ENCODE data around the gene FAM9C. TPM values are rescaled to one million over a fixed set of nuclear protein-coding genes. Genes with fewer than 3 reads are reported as not detected.
"Not testable (repeated sequence)": the region's sequence is repeated elsewhere in the genome, so short reads cannot be mapped to it uniquely, and the experiment has no call there.

The FAM9C gene
- total RNA-seq, 2 donors from 2014 or later, result not detected

- H3K9me3 Mint-ChIP-seq, result peaks cover 13% of the 10 kb centered on the region
Observed at GRCh38 chrX:13066391-13066790, 22.0 kb upstream of the FAM9C start.

DNA sequence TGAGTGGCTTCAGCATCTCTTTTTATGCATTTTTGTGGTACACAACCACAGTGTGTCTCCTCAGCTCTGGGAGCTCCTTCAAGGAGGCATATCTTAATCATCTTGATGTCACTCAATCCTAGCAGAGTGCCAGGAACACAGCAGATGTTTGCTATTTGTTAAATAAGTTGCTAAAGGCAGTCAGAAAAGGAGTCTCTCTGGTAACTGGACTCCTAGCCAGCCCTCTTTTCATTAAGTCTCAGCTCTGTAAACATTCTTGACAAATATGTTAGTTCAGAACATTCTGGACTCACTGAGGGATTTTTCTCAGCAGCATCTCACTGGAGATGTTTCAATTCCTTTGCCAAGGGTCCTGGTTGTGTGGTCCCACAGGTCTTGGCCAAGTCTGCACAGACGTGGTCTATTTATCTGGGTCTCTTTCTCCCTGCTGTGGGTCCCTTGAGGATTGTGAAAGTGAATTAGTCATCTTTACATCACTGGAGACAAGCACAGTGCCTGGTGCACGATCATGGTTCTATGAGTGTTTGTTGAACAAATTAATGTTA lies 20.3 kb upstream of the FAM9C start:
- peaks cover 7% of the 10 kb centered on the region for H3K36me3 Mint-ChIP-seq
- H3K4me3 Mint-ChIP-seq, result no peak overlapping the region
- H3K4me1 Mint-ChIP-seq (ENCODE audit: low read depth in 2 of 2), result peaks cover 6 to 19% of the 10 kb centered on the region in 2 donors
- DNase-seq (ENCODE audit: low spot score) (no peak), ATAC-seq (no peak)
- no peak overlapping the region for H3K27ac Mint-ChIP-seq
- peaks cover 13% of the 10 kb centered on the region for H3K9me3 Mint-ChIP-seq
- H3K27me3 Mint-ChIP-seq, result peaks cover 0 to 16% of the 10 kb centered on the region in 2 donors

More at GRCh38 chrX:13066391-13066790, 22.0 kb upstream of the FAM9C start:
- H3K27ac Mint-ChIP-seq, result no peak overlapping the region
- no peak for ATAC-seq
- peaks cover 6 to 15% of the 10 kb centered on the region in 2 donors for H3K4me1 Mint-ChIP-seq (ENCODE audit: low read depth in 2 of 2)
- no peak for DNase-seq (ENCODE audit: low spot score)
- peaks cover 7% of the 10 kb centered on the region for H3K36me3 Mint-ChIP-seq
- H3K4me3 Mint-ChIP-seq, result no peak overlapping the region
- peaks cover 0 to 15% of the 10 kb centered on the region in 2 donors for H3K27me3 Mint-ChIP-seq

DNA sequence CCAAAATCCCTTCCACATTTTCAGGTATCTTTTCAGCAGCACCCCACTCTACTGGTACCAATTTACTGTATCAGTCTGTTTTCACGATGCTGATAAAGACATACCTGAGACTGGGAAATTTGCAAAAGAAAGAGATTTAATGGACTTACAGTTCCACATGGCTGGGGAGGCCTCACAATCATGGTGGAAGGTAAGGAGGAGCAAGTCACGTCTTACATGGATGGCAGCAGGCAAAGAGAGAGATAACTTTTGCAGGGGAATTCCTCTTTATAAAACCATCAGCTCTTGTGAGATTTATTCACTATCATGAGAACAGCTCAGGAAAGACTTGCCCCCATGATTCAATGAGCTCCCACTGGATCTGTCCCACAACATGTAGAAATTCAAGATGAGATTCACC lies 18.7 kb upstream of the FAM9C start:
- not testable (repeated sequence) for H3K4me3 Mint-ChIP-seq; H3K27ac Mint-ChIP-seq; DNase-seq (ENCODE audit: low spot score); H3K9me3 Mint-ChIP-seq; ATAC-seq; H3K36me3 Mint-ChIP-seq
- peaks cover 6 to 17% of the 10 kb centered on the region in 2 donors for H3K4me1 Mint-ChIP-seq (ENCODE audit: low read depth in 2 of 2)
- peaks cover 0 to 14% of the 10 kb centered on the region in 2 donors for H3K27me3 Mint-ChIP-seq

GRCh38 chrX:13062331-13062730 lies 17.9 kb upstream of the FAM9C start:
- not testable (repeated sequence) for H3K27ac Mint-ChIP-seq; DNase-seq (ENCODE audit: low spot score); H3K36me3 Mint-ChIP-seq; ATAC-seq; H3K9me3 Mint-ChIP-seq; H3K4me3 Mint-ChIP-seq
- H3K27me3 Mint-ChIP-seq, result peaks cover 0 to 14% of the 10 kb centered on the region in 2 donors
- H3K4me1 Mint-ChIP-seq (ENCODE audit: low read depth in 2 of 2), result peaks cover 6 to 17% of the 10 kb centered on the region in 2 donors

GRCh38 chrX:13061215-13061708 lies 16.8 kb upstream of the FAM9C start:
- not testable (repeated sequence) for H3K4me3 Mint-ChIP-seq; H3K27me3 Mint-ChIP-seq; H3K9me3 Mint-ChIP-seq; ATAC-seq; H3K36me3 Mint-ChIP-seq; DNase-seq (ENCODE audit: low spot score)
- peaks cover 8 to 14% of the 10 kb centered on the region in 2 donors for H3K4me1 Mint-ChIP-seq (ENCODE audit: low read depth in 2 of 2)
- H3K27ac Mint-ChIP-seq, result peak overlapping the region in 1 of 2 donors; percentile 27

DNA sequence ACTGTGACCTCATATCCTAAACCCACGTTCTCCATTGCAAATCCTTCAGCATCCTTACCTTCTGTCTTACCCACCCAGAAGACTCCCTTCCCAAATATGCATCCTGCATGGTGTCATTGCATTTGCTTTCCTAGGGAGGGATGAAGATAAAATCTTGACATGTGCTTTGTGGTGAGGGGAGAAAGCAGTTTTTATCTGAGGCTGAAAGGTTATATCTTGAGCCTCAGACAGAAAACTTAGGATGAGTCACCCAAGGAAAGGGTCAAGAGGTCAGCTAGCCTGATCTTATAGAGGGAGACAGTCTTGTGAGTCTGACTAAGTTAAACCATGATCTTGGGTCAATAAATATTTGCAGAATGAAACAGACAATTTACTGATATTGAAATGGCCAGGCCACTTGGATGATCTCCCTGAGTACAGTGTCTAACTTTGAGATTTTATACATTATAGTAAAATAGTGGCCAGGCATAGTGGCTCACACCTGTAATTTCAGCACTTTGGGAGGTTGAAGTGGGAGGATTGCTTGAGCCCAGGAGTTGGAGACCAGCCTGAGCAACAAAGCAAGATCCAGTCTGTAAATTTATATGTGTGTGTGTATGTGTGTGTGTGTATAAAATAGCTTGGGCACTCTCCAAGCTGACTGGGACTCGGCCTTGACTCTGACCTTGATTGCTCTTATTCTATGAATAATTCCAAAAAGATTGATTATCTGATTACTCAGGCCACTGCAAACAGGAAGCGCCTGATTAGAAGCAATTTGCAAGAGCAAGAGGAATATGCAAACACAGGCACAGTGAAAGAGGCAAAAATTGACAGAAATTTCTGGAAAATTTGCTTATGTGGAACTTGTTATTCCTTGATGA lies 15.4 kb upstream of the FAM9C start:
- H3K27me3 Mint-ChIP-seq, result peaks cover 0 to 15% of the 10 kb centered on the region in 2 donors
- H3K36me3 Mint-ChIP-seq, result peaks cover 7% of the 10 kb centered on the region
- DNase-seq (ENCODE audit: low spot score) (no peak), ATAC-seq (no peak)
- peaks cover 22 to 23% of the 10 kb centered on the region in 2 donors for H3K4me1 Mint-ChIP-seq (ENCODE audit: low read depth in 2 of 2)
- peaks cover 4% of the 10 kb centered on the region for H3K9me3 Mint-ChIP-seq
- H3K4me3 Mint-ChIP-seq, result no peak overlapping the region
- peak overlapping the region in 1 of 2 donors; percentile 27 for H3K27ac Mint-ChIP-seq

DNA sequence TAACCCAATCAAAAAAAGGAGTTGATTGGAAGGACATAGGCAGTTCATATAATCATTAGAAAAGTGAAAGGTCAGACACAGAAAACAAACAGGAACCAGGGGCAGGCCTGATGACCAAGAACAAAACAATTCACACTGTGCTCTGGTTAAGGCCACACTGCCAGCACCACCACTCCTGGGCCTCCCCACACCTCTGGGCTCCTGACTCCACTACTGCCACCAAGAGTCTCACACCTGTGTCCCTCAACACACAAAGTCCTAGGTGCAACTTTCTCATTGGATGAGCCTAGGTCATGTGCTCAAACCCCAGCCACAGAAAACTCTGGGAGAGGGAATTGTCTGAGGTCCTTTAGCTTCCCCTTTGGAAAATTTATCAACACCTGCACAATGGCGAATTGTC lies 11.1 kb upstream of the FAM9C start:
- no peak overlapping the region for H3K4me3 Mint-ChIP-seq
- no peaks in the 10 kb centered on the region for H3K9me3 Mint-ChIP-seq
- ATAC-seq (peak; percentile 53 to 67), DNase-seq (ENCODE audit: low spot score) (no peak)
- peaks cover 1% of the 10 kb centered on the region for H3K36me3 Mint-ChIP-seq
- peaks cover 28 to 29% of the 10 kb centered on the region in 2 donors for H3K4me1 Mint-ChIP-seq (ENCODE audit: low read depth in 2 of 2)
- H3K27ac Mint-ChIP-seq, result peak overlapping the region in 1 of 2 donors; percentile 43
- H3K27me3 Mint-ChIP-seq, result peaks cover 0 to 11% of the 10 kb centered on the region in 2 donors

DNA sequence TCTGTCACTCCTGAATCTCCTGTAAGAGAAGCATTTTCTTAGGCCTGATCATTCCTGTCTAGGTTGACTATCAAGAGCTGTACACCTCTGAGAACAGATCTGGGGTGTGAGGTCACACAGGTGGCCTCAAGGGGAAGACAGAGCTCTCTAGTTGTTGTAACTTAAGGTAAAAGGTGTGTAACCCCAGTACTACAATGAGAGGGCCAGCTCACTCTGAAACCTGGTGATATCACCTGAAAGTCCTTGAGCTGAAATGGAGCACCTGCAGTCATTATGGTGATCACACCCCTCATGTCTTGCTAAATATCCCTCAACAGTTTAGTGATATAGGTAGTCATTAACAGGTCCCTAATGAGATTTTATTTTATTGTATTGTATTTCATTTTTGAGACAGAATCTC lies 8.8 kb upstream of the FAM9C start:
- ATAC-seq (no peak), DNase-seq (ENCODE audit: low spot score) (no peak)
- H3K4me1 Mint-ChIP-seq (ENCODE audit: low read depth in 2 of 2), result peaks cover 33 to 40% of the 10 kb centered on the region in 2 donors
- H3K27ac Mint-ChIP-seq, result peak overlapping the region in 1 of 2 donors; percentile 72
- H3K27me3 Mint-ChIP-seq, result peaks cover 0 to 13% of the 10 kb centered on the region in 2 donors
- peaks cover 6% of the 10 kb centered on the region for H3K36me3 Mint-ChIP-seq
- H3K9me3 Mint-ChIP-seq, result peaks cover 3% of the 10 kb centered on the region
- no peak overlapping the region for H3K4me3 Mint-ChIP-seq

- ATAC-seq (no peak), DNase-seq (ENCODE audit: low spot score) (no peak)
- H3K27me3 Mint-ChIP-seq, result peaks cover 0 to 13% of the 10 kb centered on the region in 2 donors
- H3K4me1 Mint-ChIP-seq (ENCODE audit: low read depth in 2 of 2), result peaks cover 42 to 45% of the 10 kb centered on the region in 2 donors
- H3K9me3 Mint-ChIP-seq, result peaks cover 3% of the 10 kb centered on the region
- peak overlapping the region; percentile 9 for H3K4me3 Mint-ChIP-seq
- H3K36me3 Mint-ChIP-seq, result peaks cover 6% of the 10 kb centered on the region
- H3K27ac Mint-ChIP-seq, result peak overlapping the region; percentile 72 to 76
Observed at GRCh38 chrX:13051529-13052172, 7.2 kb upstream of the FAM9C start.

- peaks cover 0 to 11% of the 10 kb centered on the region in 2 donors for H3K27me3 Mint-ChIP-seq
- peaks cover 3% of the 10 kb centered on the region for H3K9me3 Mint-ChIP-seq
- peak overlapping the region; percentile 9 for H3K4me3 Mint-ChIP-seq
- H3K27ac Mint-ChIP-seq, result peak overlapping the region; percentile 72 to 76
- ATAC-seq (no peak), DNase-seq (ENCODE audit: low spot score) (no peak)
- peaks cover 41 to 45% of the 10 kb centered on the region in 2 donors for H3K4me1 Mint-ChIP-seq (ENCODE audit: low read depth in 2 of 2)
- H3K36me3 Mint-ChIP-seq, result peaks cover 6% of the 10 kb centered on the region
Observed at GRCh38 chrX:13051167-13051528, 6.7 kb upstream of the FAM9C start.

DNA sequence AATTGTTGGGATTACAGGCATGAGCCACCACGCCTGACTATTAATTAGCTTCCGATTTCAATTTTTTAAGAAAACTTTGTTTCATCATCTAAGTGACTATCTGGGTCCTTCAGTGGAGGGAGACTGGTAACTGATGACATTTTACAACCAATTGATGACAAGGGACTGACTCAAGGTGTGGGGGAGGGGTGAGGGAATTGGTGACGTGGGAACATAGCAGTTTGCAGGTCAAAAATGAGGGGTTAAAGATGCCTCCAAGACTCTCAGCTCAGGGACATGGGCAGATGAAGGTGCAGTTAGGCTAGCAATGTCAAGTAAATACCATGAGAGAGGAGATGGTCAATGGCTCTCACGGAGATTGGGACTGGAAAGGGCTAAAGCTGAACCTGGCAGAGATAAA lies 5.7 kb upstream of the FAM9C start:
- Mint-ChIP-seq H3K4me3 (peak overlapping the region; percentile 60), H3K27me3 (peaks cover 0 to 9% of the 10 kb centered on the region in 2 donors), H3K9me3 (peaks cover 3% of the 10 kb centered on the region), H3K27ac (peak overlapping the region; percentile 72 to 76), H3K36me3 (peaks cover 6% of the 10 kb centered on the region), H3K4me1 (ENCODE audit: low read depth in 2 of 2) (peaks cover 31 to 46% of the 10 kb centered on the region in 2 donors)
- no peak for ATAC-seq
- no peak for DNase-seq (ENCODE audit: low spot score)

DNA sequence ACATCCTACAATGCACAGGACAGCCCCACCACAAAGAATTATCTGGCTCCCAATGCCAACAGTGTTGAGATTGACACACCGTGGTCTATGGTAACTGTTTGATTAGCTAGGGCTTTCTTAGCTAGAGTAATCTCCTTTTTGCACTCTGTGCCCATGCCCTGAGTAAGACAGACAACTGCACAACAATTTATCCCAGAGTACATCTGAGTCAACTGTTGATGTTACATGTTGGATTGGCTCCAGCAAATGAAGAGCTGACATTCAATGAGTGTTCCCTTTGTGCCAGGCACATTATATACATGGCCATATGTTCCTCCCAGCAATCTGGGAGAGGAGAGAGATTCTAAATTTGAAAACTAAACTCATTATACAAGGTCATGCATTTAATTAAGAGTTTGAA lies 3.9 kb upstream of the FAM9C start:
- peak overlapping the region; percentile 25 for H3K4me3 Mint-ChIP-seq
- H3K4me1 Mint-ChIP-seq (ENCODE audit: low read depth in 2 of 2), result peaks cover 28 to 42% of the 10 kb centered on the region in 2 donors
- no peak for ATAC-seq
- peaks cover 3% of the 10 kb centered on the region for H3K9me3 Mint-ChIP-seq
- no peak for DNase-seq (ENCODE audit: low spot score)
- peak overlapping the region; percentile 62 to 86 for H3K27ac Mint-ChIP-seq
- H3K27me3 Mint-ChIP-seq, result peaks cover 0 to 6% of the 10 kb centered on the region in 2 donors
- peaks cover 6% of the 10 kb centered on the region for H3K36me3 Mint-ChIP-seq

DNA sequence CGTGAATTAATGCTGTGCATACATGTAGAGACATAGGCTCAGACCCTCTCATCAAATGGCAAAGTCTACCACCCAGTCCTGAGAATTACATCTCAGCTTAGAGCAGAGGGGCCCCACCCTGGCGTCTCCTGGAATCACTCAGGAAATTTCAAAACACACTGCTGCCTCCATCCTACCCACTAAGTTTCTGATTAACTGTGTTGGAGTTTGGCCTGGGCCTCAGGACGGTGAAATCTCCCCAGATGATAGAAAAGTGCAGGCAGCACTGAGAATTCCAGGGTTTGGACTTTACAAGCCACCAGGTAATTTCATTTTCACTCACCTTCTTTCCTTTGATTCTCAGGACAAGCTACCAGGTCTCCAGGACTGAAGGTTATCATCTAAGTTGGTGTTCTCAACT lies 3.3 kb upstream of the FAM9C start:
- peaks cover 28 to 42% of the 10 kb centered on the region in 2 donors for H3K4me1 Mint-ChIP-seq (ENCODE audit: low read depth in 2 of 2)
- peaks cover 0 to 6% of the 10 kb centered on the region in 2 donors for H3K27me3 Mint-ChIP-seq
- peaks cover 3% of the 10 kb centered on the region for H3K9me3 Mint-ChIP-seq
- no peak for ATAC-seq
- H3K36me3 Mint-ChIP-seq, result peaks cover 6% of the 10 kb centered on the region
- no peak for DNase-seq (ENCODE audit: low spot score)
- peak overlapping the region; percentile 62 to 86 for H3K27ac Mint-ChIP-seq
- H3K4me3 Mint-ChIP-seq, result no peak overlapping the region
